H54 (cell line): ENCODE results near the gene TFAP2A.
A peak's percentile ranks its signal among the peaks of the same experiment; 100 is the strongest.

Source experiments
- DNase-seq: peaks from one replicate; pipeline ENCODE4 v3.0.0; 2011; ENCODE audit warnings: low spot score, mixed read lengths; ENCODE audit not compliant: insufficient read length
- FAIRE-seq: peaks from 3 replicates; lab custom pipeline; 2011; peaks lifted over from hg19 to GRCh38; lab: Jason Lieb, UNC
- POLR2A ChIP-seq: IDR thresholded peaks from 2 replicates; pipeline ENCODE4 v1.6.1; 2011; ENCODE audit warnings: low read depth, mild to moderate bottlenecking, low read length

The TFAP2A gene

GRCh38 chr6:10413262-10413849 is 1.5 kb downstream of the TFAP2A start:
- DNase-seq: no peak
- no peak for FAIRE-seq

GRCh38 chr6:10412461-10413261 is 2.2 kb downstream of the TFAP2A start:
- FAIRE-seq: no peak
- TF ChIP-seq POLR2A: peak; percentile 43
- DNase-seq: no peak

More at GRCh38 chr6:10413262-10413849, 1.5 kb downstream of the TFAP2A start:
- TF ChIP-seq POLR2A: no peak

- FAIRE-seq (no peak), DNase-seq (no peak)
- no peak for TF ChIP-seq POLR2A
These were observed 2.9 kb downstream of the TFAP2A start for GRCh38 chr6:10411971-10412460.

GRCh38 chr6:10411131-10411970 is 3.5 kb downstream of the TFAP2A start:
- FAIRE-seq: no peak
- no peak for DNase-seq
- no peak for TF ChIP-seq POLR2A

- TF ChIP-seq POLR2A: no peak
- no peak for FAIRE-seq
- no peak for DNase-seq
These were observed 4.4 kb downstream of the TFAP2A start for GRCh38 chr6:10410207-10411050.

GRCh38 chr6:10409731-10410206 is 5.1 kb downstream of the TFAP2A start:
- DNase-seq (no peak), FAIRE-seq (no peak)
- no peak for TF ChIP-seq POLR2A

GRCh38 chr6:10409233-10409721 is 5.6 kb downstream of the TFAP2A start:
- no peak for TF ChIP-seq POLR2A
- no peak for DNase-seq
- FAIRE-seq: no peak

GRCh38 chr6:10408457-10408856 is 6.4 kb downstream of the TFAP2A start:
- no peak for DNase-seq
- TF ChIP-seq POLR2A: no peak
- FAIRE-seq: no peak

GRCh38 chr6:10407674-10408054 is 7.2 kb downstream of the TFAP2A start:
- DNase-seq (no peak), FAIRE-seq (no peak)
- no peak for TF ChIP-seq POLR2A

- FAIRE-seq: no peak
- no peak for DNase-seq
These were observed 7.7 kb downstream of the TFAP2A start for GRCh38 chr6:10407018-10407673.

GRCh38 chr6:10406556-10406955 is 8.3 kb downstream of the TFAP2A start:
- DNase-seq (no peak), FAIRE-seq (no peak)
- no peak for TF ChIP-seq POLR2A

More at GRCh38 chr6:10407018-10407673, 7.7 kb downstream of the TFAP2A start:
- no peak for TF ChIP-seq POLR2A

- DNase-seq: no peak
- FAIRE-seq: no peak
- no peak for TF ChIP-seq POLR2A
These were observed 9.4 kb downstream of the TFAP2A start for GRCh38 chr6:10405513-10405900.
